Peyer's patch (tissue), 4 donors: ENCODE data around the gene ARHGAP19.

ENCODE experiments used
- POLR2A ChIP-seq, 2 donors: fragments of 450-650 bp; IDR thresholded peaks; one replicate each; pipeline ENCODE4 v1.5.1; 2017; ENCODE audit warnings: antibody characterized with exemption in 2 of 2, mild to moderate bottlenecking in 2 of 2, moderate library complexity in 2 of 2
- TF ChIP-seq, protein P1 (sequence below), 6 experiments: fragments of 450-650 bp in 4 of 6; fragments of 200-600 bp in 2 of 6; sonication (generic) in 1 of 6; IDR thresholded peaks; one replicate each; pipeline ENCODE4 v1.5.1; 2017 to 2019; ENCODE audit warnings: antibody characterized with exemption in 6 of 6, mild to moderate bottlenecking in 3 of 6, moderate library complexity in 1 of 6

GRCh38 chr10:97184971-97185325 is 107.5 kb downstream of the ARHGAP19 start:
- TF ChIP-seq, protein P1, sequence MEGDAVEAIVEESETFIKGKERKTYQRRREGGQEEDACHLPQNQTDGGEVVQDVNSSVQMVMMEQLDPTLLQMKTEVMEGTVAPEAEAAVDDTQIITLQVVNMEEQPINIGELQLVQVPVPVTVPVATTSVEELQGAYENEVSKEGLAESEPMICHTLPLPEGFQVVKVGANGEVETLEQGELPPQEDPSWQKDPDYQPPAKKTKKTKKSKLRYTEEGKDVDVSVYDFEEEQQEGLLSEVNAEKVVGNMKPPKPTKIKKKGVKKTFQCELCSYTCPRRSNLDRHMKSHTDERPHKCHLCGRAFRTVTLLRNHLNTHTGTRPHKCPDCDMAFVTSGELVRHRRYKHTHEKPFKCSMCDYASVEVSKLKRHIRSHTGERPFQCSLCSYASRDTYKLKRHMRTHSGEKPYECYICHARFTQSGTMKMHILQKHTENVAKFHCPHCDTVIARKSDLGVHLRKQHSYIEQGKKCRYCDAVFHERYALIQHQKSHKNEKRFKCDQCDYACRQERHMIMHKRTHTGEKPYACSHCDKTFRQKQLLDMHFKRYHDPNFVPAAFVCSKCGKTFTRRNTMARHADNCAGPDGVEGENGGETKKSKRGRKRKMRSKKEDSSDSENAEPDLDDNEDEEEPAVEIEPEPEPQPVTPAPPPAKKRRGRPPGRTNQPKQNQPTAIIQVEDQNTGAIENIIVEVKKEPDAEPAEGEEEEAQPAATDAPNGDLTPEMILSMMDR (IDR thresholded peaks at IDR 0.05), result no peak
- TF ChIP-seq POLR2A (IDR thresholded peaks at IDR 0.05), result no peak
